Measurements from ENCODE around the gene OR5M10. TPM values are rescaled to one million over a fixed set of nuclear protein-coding genes. Genes with fewer than 3 reads are reported as not detected.

Gene OR5M10
- total RNA-seq, 1 donor from 2014 or later, result not detected

DNA sequence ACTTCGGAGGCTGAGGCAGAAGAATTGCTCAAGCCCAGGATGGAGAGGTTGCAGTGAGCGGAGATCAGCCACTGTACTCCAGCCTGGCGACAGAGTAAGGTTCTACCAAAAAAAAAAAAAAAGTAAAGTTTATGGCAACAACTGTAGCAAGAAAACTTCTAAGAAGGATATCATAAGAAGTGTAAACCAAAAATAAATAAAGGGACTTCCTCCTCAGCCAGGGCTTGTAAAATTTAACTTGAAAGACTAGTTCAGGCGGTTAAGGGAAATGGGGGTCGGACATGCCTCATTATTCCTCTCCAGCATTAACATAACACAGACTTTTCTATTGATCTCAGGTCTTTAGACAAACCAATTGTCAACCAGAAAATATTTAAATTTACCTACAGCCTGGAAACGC, 32.0 kb downstream of the OR5M10 start:
- H3K27me3 ChIP-seq (ENCODE audit: low read depth), result no peaks in the 10 kb centered on the region
- no peak for DNase-seq
- H3K27ac ChIP-seq (replicated peaks), result no peak overlapping the region
- no peak overlapping the region for H3K4me3 ChIP-seq
- H3K4me1 ChIP-seq, result no peaks in the 10 kb centered on the region
- TF ChIP-seq, protein P1, sequence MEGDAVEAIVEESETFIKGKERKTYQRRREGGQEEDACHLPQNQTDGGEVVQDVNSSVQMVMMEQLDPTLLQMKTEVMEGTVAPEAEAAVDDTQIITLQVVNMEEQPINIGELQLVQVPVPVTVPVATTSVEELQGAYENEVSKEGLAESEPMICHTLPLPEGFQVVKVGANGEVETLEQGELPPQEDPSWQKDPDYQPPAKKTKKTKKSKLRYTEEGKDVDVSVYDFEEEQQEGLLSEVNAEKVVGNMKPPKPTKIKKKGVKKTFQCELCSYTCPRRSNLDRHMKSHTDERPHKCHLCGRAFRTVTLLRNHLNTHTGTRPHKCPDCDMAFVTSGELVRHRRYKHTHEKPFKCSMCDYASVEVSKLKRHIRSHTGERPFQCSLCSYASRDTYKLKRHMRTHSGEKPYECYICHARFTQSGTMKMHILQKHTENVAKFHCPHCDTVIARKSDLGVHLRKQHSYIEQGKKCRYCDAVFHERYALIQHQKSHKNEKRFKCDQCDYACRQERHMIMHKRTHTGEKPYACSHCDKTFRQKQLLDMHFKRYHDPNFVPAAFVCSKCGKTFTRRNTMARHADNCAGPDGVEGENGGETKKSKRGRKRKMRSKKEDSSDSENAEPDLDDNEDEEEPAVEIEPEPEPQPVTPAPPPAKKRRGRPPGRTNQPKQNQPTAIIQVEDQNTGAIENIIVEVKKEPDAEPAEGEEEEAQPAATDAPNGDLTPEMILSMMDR (IDR thresholded peaks at IDR 0.05; ENCODE audit: borderline replicate concordance), result no peak
- peaks cover 15% of the 10 kb centered on the region for H3K9me3 ChIP-seq (replicated peaks)
- H3K36me3 ChIP-seq, result no peaks in the 10 kb centered on the region
- intact Hi-C loops (cut with micrococcal nuclease), result no loop called here

DNA sequence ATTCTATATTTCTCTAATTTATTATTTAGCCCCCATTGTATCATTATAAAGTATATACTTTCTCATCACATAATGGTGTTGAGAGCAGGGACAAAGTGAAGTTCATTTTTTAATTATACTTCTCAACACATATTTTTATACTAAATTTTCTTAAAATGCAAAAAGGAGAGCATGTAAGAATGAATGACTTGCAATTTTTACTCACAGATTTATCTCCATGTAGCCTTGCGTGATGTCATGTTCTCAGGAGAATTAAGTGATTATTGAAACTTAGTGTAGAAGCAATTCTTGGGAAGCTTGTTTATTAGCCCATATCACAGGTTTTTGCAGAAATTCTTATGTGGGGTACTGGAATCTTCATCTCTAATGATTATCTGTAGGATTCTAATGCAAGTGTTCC, 33.8 kb downstream of the OR5M10 start:
- Histone ChIP-seq H3K36me3 (no peaks in the 10 kb centered on the region), H3K27ac (replicated peaks) (no peak overlapping the region), H3K4me3 (no peak overlapping the region), H3K9me3 (replicated peaks) (peaks cover 14% of the 10 kb centered on the region), H3K4me1 (no peaks in the 10 kb centered on the region), H3K27me3 (ENCODE audit: low read depth) (no peaks in the 10 kb centered on the region)
- no peak for DNase-seq
- intact Hi-C loops (cut with micrococcal nuclease), result no loop called here
- TF ChIP-seq, protein P1 (IDR thresholded peaks at IDR 0.05; ENCODE audit: borderline replicate concordance), result no peak

DNA sequence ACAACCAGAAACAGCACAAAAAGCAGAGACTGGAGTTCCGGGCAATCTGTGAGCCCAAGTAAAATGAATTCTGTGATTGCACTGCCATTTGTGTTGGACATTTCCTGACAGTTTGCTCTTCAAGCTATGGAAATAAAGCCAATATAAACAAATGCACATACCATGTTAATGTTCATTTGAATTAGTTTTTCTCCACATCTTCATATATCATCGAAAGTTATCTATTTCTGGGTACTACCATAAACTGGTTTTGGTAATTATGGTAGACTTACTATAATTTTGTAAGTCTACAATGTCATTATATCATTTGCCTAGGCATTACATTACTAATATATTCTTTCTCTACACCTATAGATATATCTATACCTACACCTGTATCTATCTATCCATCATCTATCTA, 34.4 kb downstream of the OR5M10 start, which contains the start of gene OR5M11:
Gene OR5M11, minus strand, starts transcription at position 101 of the 400 bp plus-strand sequence. Its CDS starts 0 bp downstream, at position 101.
- TF ChIP-seq, protein P1 (IDR thresholded peaks at IDR 0.05; ENCODE audit: borderline replicate concordance), result no peak
- H3K27me3 ChIP-seq (ENCODE audit: low read depth), result no peaks in the 10 kb centered on the region
- intact Hi-C loops (cut with micrococcal nuclease), result no loop called here

GRCh38 chr11:56533054-56533740, 44.3 kb downstream of the OR5M10 start:
- H3K9me3 ChIP-seq (replicated peaks), result peaks cover 9% of the 10 kb centered on the region
- H3K27ac ChIP-seq (replicated peaks), result no peak overlapping the region
- DNase-seq, result no peak
- H3K36me3 ChIP-seq, result no peaks in the 10 kb centered on the region
- intact Hi-C loops (cut with micrococcal nuclease), result no loop called here
- no peaks in the 10 kb centered on the region for H3K4me1 ChIP-seq
- TF ChIP-seq, protein P1 (IDR thresholded peaks at IDR 0.05; ENCODE audit: borderline replicate concordance), result no peak
- no peak overlapping the region for H3K4me3 ChIP-seq
- no peaks in the 10 kb centered on the region for H3K27me3 ChIP-seq (ENCODE audit: low read depth)

More for the DNA sequence above, 34.4 kb downstream of the OR5M10 start, which contains the start of gene OR5M11:
- no peaks in the 10 kb centered on the region for H3K36me3 ChIP-seq
- H3K9me3 ChIP-seq (replicated peaks), result peaks cover 8% of the 10 kb centered on the region
- no peak within 1 kb of the TSS for H3K27ac ChIP-seq (replicated peaks)
- H3K4me1 ChIP-seq, result no peaks in the 10 kb centered on the region
- H3K4me3 ChIP-seq, result no peak within 1 kb of the TSS
- DNase-seq, result no peak

GRCh38 chr11:56531856-56532255, 45.7 kb downstream of the OR5M10 start:
- Histone ChIP-seq H3K27me3 (ENCODE audit: low read depth) (no peaks in the 10 kb centered on the region), H3K4me1 (no peaks in the 10 kb centered on the region), H3K36me3 (no peaks in the 10 kb centered on the region), H3K9me3 (replicated peaks) (peaks cover 9% of the 10 kb centered on the region), H3K27ac (replicated peaks) (no peak overlapping the region), H3K4me3 (no peak overlapping the region)
- DNase-seq, result no peak
- TF ChIP-seq, protein P1 (IDR thresholded peaks at IDR 0.05; ENCODE audit: borderline replicate concordance), result no peak
- intact Hi-C loops (cut with micrococcal nuclease), result no loop called here

Other genes with a start within 250 kb of the OR5M10 start
- gene OR8K1, start 231.7 kb downstream of the OR5M10 start, total RNA-seq, result not detected
- not detected for gene OR8J1, start 223.4 kb downstream of the OR5M10 start, total RNA-seq
- not detected for gene OR8U1, start 202.1 kb downstream of the OR5M10 start, total RNA-seq
- gene OR5AL1, start 165.0 kb downstream of the OR5M10 start, total RNA-seq, result not detected
- not detected for gene OR5M3, start 104.4 kb downstream of the OR5M10 start, total RNA-seq
- gene OR5M8, start 86.4 kb downstream of the OR5M10 start, total RNA-seq, result not detected
- not detected for gene OR5M11, start 34.5 kb downstream of the OR5M10 start, total RNA-seq
- gene OR5M1, start 37.2 kb upstream of the OR5M10 start, total RNA-seq, result not detected
- not detected for gene OR5AP2, start 64.7 kb upstream of the OR5M10 start, total RNA-seq
- gene OR5AR1, start 86.0 kb upstream of the OR5M10 start, total RNA-seq, result not detected
- not detected for gene OR9G1, start 121.4 kb upstream of the OR5M10 start, total RNA-seq
- not detected for gene OR9G4, start 171.0 kb upstream of the OR5M10 start, total RNA-seq